ENCODE results near the gene RBM39. TPM values are rescaled to one million over a fixed set of nuclear protein-coding genes. Genes with fewer than 3 reads are reported as not detected.
"Not testable (repeated sequence)": the region's sequence is repeated elsewhere in the genome, so short reads cannot be mapped to it uniquely, and the experiment has no call there.

RBM39 gene
- total RNA-seq, 2 donors from 2014 or later, result 264 to 309 TPM

- no peak for TF ChIP-seq CTCF (IDR thresholded peaks at IDR 0.05)
- no peak for TF ChIP-seq POLR2A (IDR thresholded peaks at IDR 0.05)
Observed at GRCh38 chr20:35726842-35727711, 15.0 kb downstream of the RBM39 start.

GRCh38 chr20:35724321-35725230, 17.5 kb downstream of the RBM39 start:
- peaks cover 4% of the 10 kb centered on the region for H3K4me1 ChIP-seq

More at GRCh38 chr20:35726842-35727711, 15.0 kb downstream of the RBM39 start:
- ATAC-seq, result no peak
- H3K9me3 ChIP-seq, result no peaks in the 10 kb centered on the region
- DNase-seq, result no peak
- H3K4me1 ChIP-seq, result peaks cover 19% of the 10 kb centered on the region
- H3K27me3 ChIP-seq, result no peaks in the 10 kb centered on the region
- no peak overlapping the region for H3K27ac ChIP-seq
- H3K4me3 ChIP-seq, result no peak overlapping the region
- 94 to 97% methylated on average over 20 of the region's 20 CpGs for WGBS, 2 donors
- intact Hi-C loops (cut with DNase I), result no loop called here
- H3K36me3 ChIP-seq (replicated peaks in 1 of 2; ENCODE audit: insufficient read depth in 1 of 2, low read depth in 2 of 2), result peaks cover 34 to 53% of the 10 kb centered on the region in 2 donors

GRCh38 chr20:35723652-35724320, 18.3 kb downstream of the RBM39 start:
- H3K4me1 ChIP-seq; intact Hi-C loops (cut with DNase I); H3K27ac ChIP-seq; H3K4me3 ChIP-seq; DNase-seq; ATAC-seq; H3K27me3 ChIP-seq; H3K9me3 ChIP-seq: not testable (repeated sequence)
- H3K36me3 ChIP-seq (replicated peaks in 1 of 2; ENCODE audit: insufficient read depth in 1 of 2, low read depth in 2 of 2), result peaks cover 31 to 66% of the 10 kb centered on the region in 2 donors
- WGBS, 2 donors, result 77 to 86% methylated on average over 11 to 12 of the region's 12 CpGs

More at GRCh38 chr20:35724321-35725230, 17.5 kb downstream of the RBM39 start:
- 68 to 86% methylated on average over 13 of the region's 13 CpGs for WGBS, 2 donors
- no peak overlapping the region for H3K27ac ChIP-seq
- DNase-seq, result no peak
- H3K4me3 ChIP-seq, result no peak overlapping the region
- intact Hi-C loops (cut with DNase I), result no loop called here
- TF ChIP-seq CTCF (IDR thresholded peaks at IDR 0.05) (no peak), POLR2A (IDR thresholded peaks at IDR 0.05) (no peak)
- peaks cover 31 to 66% of the 10 kb centered on the region in 2 donors for H3K36me3 ChIP-seq (replicated peaks in 1 of 2; ENCODE audit: insufficient read depth in 1 of 2, low read depth in 2 of 2)
- no peaks in the 10 kb centered on the region for H3K9me3 ChIP-seq
- ATAC-seq, result no peak
- no peaks in the 10 kb centered on the region for H3K27me3 ChIP-seq

DNA sequence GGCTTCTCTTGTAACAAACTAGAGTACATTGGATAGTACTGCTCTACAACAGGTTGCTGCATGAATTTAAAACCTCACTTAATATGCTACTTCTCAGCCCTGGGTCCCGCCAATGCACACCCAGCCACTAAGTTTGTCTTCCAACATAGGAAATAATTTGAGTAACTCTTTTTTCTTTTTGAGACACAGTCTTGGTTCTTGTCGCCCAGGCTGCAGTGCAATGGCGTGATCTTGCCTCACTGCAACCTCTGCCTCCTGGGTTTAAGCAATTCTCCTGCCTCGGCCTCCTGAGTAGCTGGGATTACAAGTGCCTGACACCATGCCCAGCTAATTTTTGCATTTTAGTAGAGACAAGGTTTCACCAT, 18.8 kb downstream of the RBM39 start:
- intact Hi-C loops (cut with DNase I); H3K4me1 ChIP-seq; H3K9me3 ChIP-seq; H3K27me3 ChIP-seq; H3K27ac ChIP-seq; DNase-seq; ATAC-seq; H3K4me3 ChIP-seq: not testable (repeated sequence)
- WGBS, 2 donors, result 89 to 95% methylated on average over 4 of the region's 4 CpGs
- peaks cover 31 to 63% of the 10 kb centered on the region in 2 donors for H3K36me3 ChIP-seq (replicated peaks in 1 of 2; ENCODE audit: insufficient read depth in 1 of 2, low read depth in 2 of 2)

DNA sequence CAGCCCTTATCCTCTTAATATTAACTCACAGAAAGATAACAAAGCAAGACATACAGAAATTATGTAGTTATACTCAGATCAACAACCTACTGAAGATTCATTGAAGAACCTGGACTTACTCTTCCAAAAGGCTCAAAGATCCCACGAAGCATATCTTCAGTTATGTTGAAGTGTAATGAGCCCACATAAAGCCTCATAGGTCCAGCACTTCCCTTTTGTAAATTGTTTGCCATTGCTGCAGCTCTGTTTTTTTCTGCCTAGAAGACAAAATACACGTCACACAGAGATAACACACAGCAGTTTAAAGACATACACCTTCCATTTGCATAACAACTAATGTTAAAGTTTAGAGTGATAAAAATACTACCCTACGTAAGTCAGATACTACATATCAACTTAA, 20.4 kb downstream of the RBM39 start:
- peaks cover 22 to 68% of the 10 kb centered on the region in 2 donors for H3K36me3 ChIP-seq (replicated peaks in 1 of 2; ENCODE audit: insufficient read depth in 1 of 2, low read depth in 2 of 2)
- WGBS, 2 donors, result 37 to 49% methylated on average over 3 of the region's 3 CpGs
- peak overlapping the region in 1 of 4 donors; percentile 16 for H3K27ac ChIP-seq

More for the DNA sequence above, 20.4 kb downstream of the RBM39 start:
- peaks cover 4% of the 10 kb centered on the region for H3K4me1 ChIP-seq
- TF ChIP-seq POLR2A (IDR thresholded peaks at IDR 0.05) (no peak), CTCF (IDR thresholded peaks at IDR 0.05) (no peak)
- ATAC-seq (no peak), DNase-seq (no peak)
- no peaks in the 10 kb centered on the region for H3K27me3 ChIP-seq
- intact Hi-C loops (cut with DNase I), result no loop called here
- H3K4me3 ChIP-seq, result no peak overlapping the region
- no peaks in the 10 kb centered on the region for H3K9me3 ChIP-seq
